ENCODE data around the gene FAXC. TPM values are rescaled to one million over a fixed set of nuclear protein-coding genes. Genes with fewer than 3 reads are reported as not detected.
"Not testable (repeated sequence)": the region's sequence is repeated elsewhere in the genome, so short reads cannot be mapped to it uniquely, and the experiment has no call there.

The FAXC gene
- total RNA-seq, 1 experiment from 2014 or later, result 8.5 TPM

DNA sequence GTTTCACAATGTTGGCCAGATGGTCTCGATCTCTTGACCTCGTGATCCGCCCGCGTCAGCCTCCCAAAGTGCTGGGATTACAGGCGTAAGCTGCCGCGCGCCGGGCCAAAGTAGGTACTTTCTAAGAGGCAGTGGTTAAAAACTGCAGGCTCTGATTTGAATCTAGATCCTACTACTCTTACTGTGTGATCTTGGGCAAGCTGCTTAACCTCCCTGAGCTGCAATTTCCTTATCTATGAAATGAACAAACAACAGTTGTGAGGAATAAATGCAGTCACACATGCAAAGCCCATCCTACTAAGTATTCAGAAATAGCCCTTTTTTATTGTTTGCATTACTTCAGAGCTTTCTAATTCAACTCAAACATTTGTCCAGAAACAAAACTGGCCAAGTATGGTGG lies 2.9 kb downstream of the FAXC start:
- DNase-seq (ENCODE audit: low read depth), result no peak
- in situ Hi-C loops (cut with HindIII; ENCODE audit: low pct_unique_long_range_greater_than_20kb, low sequenced_read_pairs), result no loop called here

DNA sequence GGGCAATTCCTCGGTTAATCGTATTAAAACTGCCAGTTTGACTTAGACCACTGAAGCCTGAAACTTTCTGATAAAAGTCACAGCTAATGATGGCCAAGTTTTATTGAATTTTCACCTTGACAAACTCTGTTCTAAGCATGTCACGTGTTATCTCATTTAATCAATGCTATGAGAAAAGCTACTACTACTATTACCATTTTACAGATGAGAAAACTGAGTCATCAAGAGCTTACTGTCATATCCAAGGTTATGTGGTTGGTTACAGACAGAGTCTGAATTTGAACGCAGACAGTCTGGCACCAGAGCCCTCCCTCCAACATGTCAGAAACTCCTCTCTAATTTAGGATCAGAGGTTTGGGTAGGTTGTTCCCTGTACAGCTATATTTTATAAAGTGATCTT lies 4.3 kb downstream of the FAXC start:
- in situ Hi-C loops (cut with HindIII; ENCODE audit: low pct_unique_long_range_greater_than_20kb, low sequenced_read_pairs), result no loop called here
- no peak for DNase-seq (ENCODE audit: low read depth)

DNA sequence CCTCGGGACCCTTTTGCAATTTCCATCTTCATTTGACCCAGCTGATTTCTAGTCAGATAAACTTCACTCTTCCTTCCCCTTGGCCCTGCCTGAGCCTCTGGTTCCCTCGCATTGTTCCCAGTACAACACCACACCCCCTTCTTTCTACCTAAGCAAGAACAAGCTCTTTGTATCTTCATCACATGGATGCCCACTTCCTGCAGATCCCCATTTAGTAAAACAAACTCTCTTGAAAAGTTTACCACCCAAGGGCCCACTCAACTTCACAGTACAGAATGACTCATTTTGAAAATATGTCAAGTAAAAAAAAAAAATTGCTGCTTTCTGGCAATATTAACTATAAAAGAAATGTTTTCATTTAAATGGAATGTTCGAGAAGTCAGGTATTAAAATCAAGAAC lies 5.2 kb downstream of the FAXC start:
- in situ Hi-C loops (cut with HindIII; ENCODE audit: low pct_unique_long_range_greater_than_20kb, low sequenced_read_pairs), result no loop called here
- peak; percentile 73 for DNase-seq (ENCODE audit: low read depth)

DNA sequence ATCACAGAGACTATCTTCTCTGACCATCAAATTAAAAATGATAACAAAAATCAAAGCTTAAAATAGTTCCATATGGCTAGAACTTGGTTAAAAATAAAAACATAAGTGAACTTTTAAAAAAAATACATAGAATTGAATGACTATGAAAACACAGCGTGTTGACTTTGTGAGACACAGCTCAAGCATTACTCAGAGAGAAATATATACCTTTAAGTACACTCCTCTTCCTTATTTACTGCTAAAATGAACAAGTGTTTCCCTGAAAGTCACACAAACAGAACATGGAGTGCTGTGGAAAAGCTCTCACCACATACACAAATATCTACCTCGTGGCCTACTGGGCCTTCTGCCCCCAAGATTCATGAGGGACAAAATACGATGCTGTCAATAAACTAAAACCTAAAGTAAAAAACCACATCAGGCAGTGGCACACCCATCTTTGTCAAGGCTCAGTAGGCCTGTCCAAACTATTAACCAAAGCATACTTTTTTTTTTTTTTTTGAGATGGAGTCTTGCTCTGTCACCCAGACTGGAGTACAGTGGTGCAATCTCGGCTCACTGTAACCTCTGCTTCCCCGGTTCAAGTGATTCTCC lies 7.5 kb downstream of the FAXC start:
- in situ Hi-C loops (cut with HindIII; ENCODE audit: low pct_unique_long_range_greater_than_20kb, low sequenced_read_pairs), result no loop called here
- peak; percentile 72 for DNase-seq (ENCODE audit: low read depth)

DNA sequence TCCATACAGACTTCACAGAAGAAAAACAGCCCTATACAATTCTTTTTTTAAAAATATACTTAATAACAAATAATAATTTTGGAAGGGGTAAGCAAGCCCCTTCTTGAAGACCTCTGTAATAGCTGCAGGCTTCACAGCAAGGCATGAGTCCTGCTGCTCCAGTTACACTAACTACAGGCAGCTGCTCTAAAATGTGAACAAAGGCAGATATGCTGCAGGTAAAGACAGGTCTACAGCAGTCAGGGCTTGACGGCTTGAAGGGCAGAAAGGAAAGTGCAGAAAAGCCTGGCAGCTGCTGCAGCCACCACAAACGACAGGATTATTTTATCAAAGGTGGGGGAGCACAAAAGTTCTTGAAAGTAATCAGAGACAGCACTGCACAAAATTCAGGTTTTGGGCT lies 11.3 kb downstream of the FAXC start:
- DNase-seq (ENCODE audit: low read depth), result no peak
- in situ Hi-C loops (cut with HindIII; ENCODE audit: low pct_unique_long_range_greater_than_20kb, low sequenced_read_pairs), result no loop called here

DNA sequence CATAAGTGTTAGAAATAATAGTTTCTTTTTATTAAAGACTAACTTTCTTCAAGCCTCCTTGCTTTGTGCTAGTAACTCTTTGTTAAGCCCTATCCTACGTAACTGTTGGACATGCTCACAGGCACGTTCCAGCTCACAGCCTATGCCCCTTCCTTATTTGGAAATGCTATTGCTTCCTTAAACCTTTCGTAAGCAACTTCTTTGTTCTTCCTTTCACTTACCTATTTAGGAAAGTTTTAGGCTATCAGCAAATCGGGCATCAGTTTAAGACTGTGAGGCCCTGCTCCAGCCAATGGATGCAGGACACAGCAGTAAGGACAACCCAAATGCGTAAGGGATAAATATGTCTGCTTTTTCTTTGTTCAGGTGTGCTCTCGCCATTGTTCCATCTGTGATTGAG lies 14.2 kb downstream of the FAXC start:
- in situ Hi-C loops (cut with HindIII; ENCODE audit: low pct_unique_long_range_greater_than_20kb, low sequenced_read_pairs); DNase-seq (ENCODE audit: low read depth): not testable (repeated sequence)

DNA sequence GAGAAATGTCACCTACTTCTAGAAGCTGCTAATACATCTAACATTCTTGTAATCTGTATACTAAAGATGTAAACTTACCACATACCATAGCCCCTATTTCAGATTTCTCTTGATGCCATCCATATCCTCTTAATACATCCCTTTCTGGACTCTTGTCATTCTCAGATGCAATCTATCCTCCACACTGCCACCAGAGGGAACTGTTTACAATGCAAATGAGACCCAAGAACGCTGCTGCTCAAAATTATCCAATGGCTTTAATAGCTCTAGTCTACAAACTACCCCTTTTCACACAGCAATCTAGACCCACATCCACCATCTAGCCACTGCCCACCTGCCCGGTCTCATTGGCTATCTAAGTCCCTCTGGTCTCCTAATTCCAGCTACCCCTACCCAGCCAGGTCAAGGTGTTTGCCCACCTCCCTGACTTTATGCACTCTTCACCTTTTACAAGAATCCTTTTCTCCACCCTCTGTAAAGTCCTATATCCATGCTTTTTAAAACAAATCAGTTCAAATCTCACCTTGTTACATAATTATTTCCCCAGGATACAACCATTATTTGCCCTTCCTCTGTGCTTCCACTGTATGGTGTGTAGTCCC lies 14.8 kb downstream of the FAXC start:
- in situ Hi-C loops (cut with HindIII; ENCODE audit: low pct_unique_long_range_greater_than_20kb, low sequenced_read_pairs), result no loop called here
- DNase-seq (ENCODE audit: low read depth), result peak; percentile 51

DNA sequence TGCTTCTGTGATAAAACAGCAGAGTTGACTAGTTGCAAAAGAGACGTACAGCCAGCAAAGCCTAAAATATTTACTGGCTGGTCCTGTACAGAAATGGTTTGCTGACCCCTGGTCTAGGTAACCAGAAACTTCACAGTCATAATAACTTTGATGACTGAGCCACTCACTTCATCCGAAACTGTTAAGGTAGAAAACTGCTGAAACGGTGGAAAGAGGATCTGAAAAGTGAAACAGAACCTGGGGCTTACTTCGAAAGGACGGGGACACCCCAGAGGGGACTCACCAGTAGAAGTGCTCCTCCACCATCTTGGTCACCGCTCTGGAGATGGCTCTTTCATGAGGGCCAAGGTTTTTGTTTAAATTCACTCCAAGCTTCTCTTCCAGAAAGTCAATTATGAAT lies 16.4 kb downstream of the FAXC start:
- DNase-seq (ENCODE audit: low read depth), result no peak
- in situ Hi-C loops (cut with HindIII; ENCODE audit: low pct_unique_long_range_greater_than_20kb, low sequenced_read_pairs), result no loop called here

DNA sequence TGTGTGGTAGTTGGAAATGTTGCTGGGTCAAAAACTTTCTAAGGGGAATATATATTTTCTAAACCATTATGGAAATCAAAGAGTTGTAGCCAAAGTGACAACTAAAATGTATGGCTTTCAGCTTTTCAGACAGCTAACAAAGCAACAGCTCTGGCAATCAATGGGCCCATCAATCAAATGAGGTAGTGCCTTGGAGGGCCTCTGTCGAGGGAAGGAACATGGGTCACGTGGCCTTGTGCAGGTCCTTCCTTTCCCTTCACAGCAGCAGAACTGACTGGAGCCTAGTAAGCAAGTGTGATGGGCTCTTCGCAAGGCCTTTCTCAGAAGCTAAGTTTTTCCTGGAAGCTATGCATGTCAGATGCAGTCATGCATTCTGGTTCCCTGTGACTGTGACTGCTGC lies 17.9 kb downstream of the FAXC start:
- no peak for DNase-seq (ENCODE audit: low read depth)
- in situ Hi-C loops (cut with HindIII; ENCODE audit: low pct_unique_long_range_greater_than_20kb, low sequenced_read_pairs), result no loop called here

DNA sequence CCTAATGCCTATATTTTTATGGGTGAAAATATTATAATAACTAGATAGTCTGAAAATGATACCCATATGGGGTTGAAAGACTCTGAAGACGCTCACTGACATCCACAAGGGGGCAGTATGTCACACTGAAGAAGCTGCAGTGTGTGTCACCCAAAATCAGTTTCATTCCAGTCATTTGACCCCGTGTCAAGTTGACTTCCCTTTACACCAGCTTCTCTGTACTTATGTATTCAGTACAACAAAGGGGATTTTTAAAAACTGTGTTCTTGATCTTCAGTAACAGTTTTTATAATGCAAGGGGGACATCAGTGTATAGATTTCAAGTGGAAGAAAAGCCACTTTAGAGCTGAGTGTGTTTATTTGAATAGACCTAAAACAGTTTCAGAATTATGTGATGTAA lies 19.3 kb downstream of the FAXC start:
- in situ Hi-C loops (cut with HindIII; ENCODE audit: low pct_unique_long_range_greater_than_20kb, low sequenced_read_pairs), result no loop called here
- DNase-seq (ENCODE audit: low read depth), result peak; percentile 42

DNA sequence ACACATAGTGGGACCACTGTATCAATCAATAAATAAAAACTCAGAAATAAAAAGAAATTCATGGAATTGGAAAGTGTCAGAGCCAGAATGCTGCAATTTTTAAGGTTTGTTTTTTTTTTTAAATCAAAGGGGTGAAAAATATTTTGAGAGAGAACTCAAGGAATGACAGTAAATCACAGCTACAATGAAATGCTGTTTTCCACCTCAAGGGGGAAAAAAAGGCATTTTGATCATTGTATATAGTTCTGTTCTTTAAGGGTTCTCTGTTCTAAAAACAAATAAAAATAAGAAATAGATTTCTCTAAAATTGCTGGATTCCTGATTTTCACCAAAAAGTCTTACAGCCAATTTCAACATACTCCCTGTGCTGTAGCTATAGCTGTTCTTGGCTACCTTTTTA lies 24.5 kb downstream of the FAXC start:
- in situ Hi-C loops (cut with HindIII; ENCODE audit: low pct_unique_long_range_greater_than_20kb, low sequenced_read_pairs), result no loop called here

DNA sequence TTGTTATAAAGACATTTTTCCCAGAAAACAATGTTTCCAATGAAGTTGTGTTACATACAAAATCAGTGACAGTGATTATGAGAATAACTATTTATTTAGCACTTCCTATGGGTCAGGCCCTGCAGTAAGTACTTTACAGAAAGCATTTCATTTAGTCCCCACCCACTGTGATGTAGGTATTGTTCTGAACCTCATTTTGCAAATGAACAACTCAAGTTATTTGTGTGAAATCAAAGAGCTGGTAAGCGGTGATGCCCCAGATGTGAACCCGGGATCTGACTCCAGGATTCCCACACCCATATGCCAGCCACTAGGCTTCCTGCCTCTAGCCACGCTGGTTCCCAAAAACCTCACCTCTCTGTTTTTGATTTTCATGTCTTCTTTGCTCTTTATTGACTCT lies 30.9 kb downstream of the FAXC start:
- in situ Hi-C loops (cut with HindIII; ENCODE audit: low pct_unique_long_range_greater_than_20kb, low sequenced_read_pairs), result no loop called here
- DNase-seq (ENCODE audit: low read depth), result no peak

More for the DNA sequence above, 24.5 kb downstream of the FAXC start:
- DNase-seq (ENCODE audit: low read depth), result no peak

DNA sequence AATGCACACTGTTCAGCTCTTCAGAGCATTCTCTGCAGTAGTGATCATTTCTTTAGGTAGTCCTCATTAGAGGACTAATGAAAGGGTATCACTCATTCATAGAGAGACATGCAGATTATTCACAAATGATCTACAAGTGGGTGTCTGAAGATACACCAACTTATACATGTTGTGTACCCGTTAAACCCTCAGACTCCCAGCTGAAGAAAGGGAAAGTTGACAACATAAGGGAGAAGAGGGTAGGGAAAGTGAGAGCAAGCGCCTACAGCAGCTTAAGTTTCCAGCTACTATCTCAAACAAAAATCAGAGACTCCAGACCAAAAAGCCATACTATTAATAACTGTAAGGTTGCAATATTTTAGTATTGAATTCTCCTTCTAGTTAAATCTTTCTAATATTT lies 37.1 kb downstream of the FAXC start:
- in situ Hi-C loops (cut with HindIII; ENCODE audit: low pct_unique_long_range_greater_than_20kb, low sequenced_read_pairs), result no loop called here
- DNase-seq (ENCODE audit: low read depth), result no peak

DNA sequence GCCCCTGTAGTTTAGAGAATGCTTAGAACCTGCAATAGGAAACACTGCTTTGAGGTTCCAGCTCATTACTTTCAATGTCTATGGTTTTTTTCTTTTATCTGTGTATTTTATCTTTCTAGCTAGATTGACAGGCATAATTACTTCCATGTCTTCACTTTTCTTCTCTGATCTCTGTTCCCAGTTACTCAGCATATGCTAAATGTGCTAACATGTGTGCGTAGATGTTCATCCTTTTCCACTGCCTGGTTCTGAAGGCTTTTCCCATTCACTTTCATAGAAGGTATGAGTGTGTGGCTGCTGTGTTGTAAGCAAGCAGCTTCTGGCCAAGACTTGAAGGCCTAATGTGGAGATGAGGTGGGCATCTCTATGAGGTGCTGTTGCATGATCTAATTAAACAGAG lies 38.9 kb downstream of the FAXC start:
- in situ Hi-C loops (cut with HindIII; ENCODE audit: low pct_unique_long_range_greater_than_20kb, low sequenced_read_pairs), result no loop called here
- no peak for DNase-seq (ENCODE audit: low read depth)

DNA sequence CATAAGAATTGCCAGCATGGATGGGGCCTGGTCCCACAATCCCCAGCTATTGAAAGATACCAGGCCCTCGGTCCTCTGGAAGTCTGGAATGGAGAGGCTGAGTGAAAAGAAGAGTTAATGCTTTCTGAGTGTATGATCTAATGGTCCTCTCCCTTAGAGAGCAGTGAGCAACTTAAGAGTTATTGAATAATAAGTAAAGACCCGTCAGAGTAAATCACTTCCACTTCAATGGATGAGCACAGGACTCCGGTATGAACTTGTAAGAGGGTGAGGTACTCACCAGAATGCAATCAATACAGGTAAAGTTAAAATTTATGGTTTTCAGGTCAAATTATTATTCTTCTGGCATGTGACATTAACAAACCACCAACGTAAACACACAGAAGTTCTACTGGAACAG lies 39.9 kb downstream of the FAXC start:
- in situ Hi-C loops (cut with HindIII; ENCODE audit: low pct_unique_long_range_greater_than_20kb, low sequenced_read_pairs), result no loop called here
- DNase-seq (ENCODE audit: low read depth), result no peak

DNA sequence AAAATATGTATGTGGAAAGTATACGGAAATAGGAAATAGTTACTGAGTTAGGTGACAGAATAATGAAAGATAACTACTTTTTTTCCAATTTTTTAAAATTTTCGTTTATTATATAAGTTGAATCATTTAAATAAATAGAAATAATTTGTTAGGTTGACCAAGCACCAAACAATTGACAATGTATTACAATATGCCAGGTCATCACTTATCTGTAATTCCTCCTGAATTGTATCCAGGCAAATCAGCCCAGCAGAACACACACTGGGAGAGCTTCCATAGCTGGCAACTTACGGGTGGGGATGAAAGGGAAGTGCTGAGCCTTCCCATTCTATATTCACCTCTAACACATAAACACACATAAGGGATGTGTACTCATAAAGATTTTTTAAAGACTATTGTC lies 40.7 kb downstream of the FAXC start:
- DNase-seq (ENCODE audit: low read depth), result no peak
- in situ Hi-C loops (cut with HindIII; ENCODE audit: low pct_unique_long_range_greater_than_20kb, low sequenced_read_pairs), result no loop called here

DNA sequence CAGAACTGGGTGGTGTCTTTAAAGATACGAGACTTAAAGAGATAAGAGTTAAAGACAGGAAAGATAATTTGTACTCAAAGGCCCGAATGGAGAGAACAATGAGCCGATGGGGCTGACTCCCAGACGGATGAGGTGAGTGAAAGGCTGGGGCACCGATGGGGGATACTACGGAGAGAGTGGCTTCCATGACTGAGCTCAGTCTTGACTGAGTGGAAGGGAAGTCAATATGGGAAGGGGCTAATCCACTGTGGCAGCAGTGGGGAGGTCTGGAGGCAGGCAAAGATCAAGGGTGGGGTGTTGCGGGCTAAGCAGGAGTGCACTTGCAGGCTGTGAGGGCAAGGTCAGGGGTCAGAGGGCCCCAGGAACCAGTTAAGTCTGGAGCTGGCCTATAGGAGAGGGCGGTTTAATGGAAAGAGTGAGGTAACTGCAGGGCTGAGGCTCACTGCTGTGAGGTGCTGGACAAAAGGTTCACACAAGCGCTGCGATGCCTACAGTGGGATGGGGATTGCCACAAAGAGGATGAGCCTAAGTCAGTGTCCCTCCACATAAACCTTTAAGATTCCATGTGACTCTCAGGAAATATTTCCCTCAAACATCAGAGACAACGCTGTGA lies 42.1 kb downstream of the FAXC start:
- no peak for DNase-seq (ENCODE audit: low read depth)
- in situ Hi-C loops (cut with HindIII; ENCODE audit: low pct_unique_long_range_greater_than_20kb, low sequenced_read_pairs), result no loop called here

DNA sequence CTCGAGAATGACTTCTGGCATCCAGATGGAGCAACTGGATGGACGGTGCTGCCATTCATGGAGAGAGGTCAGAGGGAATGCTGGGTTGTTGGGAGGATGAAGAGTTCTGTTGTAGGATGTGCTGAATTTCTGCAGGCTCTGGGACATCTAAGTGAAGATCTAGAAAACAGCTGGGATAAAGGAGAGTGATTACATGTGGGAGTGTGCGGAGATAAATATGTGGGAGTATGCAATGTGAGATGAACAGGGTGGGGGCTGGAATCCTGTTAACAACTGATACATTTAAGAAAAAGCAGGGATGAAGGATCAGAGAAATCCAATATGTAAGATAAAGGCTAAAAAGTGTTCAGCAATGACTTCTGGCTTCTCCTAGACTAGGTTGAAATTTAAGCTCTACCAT lies 43.1 kb downstream of the FAXC start:
- no peak for DNase-seq (ENCODE audit: low read depth)
- in situ Hi-C loops (cut with HindIII; ENCODE audit: low pct_unique_long_range_greater_than_20kb, low sequenced_read_pairs), result no loop called here

DNA sequence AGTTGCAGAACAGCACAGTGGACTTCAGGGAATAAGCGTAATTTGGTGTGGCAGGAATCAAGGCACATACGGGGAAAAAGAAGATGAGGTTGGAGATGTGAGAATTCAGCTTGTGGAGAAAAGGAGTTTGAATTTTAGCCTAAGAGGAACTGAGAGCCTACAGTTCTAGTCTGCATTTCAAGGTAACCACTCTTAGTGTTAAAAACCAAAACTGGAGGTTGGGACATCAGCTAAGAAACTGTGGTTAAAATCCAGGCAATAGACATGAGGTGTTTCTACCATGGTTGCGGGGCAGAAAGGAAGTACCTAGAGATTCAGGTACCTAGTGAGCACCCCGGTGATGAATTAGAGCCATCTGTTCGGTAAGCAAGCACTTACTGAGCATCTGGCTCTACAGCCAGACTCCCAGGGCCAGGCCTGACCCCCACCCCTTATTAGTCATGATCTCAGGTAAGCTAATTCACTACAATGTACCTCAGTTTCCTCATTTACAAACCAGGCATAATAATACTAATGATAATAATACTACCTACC lies 44.4 kb downstream of the FAXC start:
- in situ Hi-C loops (cut with HindIII; ENCODE audit: low pct_unique_long_range_greater_than_20kb, low sequenced_read_pairs), result no loop called here
- DNase-seq (ENCODE audit: low read depth), result no peak

DNA sequence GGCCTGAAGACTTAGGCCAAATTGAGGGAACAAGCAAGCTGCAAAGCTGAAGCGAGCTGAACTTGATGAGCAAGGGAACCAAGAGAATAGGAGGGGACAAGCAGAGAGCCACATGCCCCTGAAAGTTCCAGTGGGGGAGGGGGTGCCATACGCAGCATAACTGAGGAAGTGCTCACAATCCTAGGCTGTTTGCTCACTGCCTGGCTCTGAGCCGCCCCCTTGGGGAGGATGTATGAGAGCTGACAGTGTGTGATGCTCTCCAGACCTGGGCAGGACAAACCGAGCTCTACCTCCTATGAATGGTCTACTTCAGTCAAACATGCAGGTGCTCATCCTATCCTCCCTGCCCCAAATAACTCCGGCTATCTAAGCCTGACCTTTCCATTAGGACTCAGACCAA lies 52.1 kb downstream of the FAXC start:
- no peak for DNase-seq (ENCODE audit: low read depth)
- in situ Hi-C loops (cut with HindIII; ENCODE audit: low pct_unique_long_range_greater_than_20kb, low sequenced_read_pairs), result no loop called here

All from Caki2 (cell line).